Epidermal melanocyte (primary cell): ENCODE measurements around the gene GALK2.
"Not testable (repeated sequence)": the region's sequence is repeated elsewhere in the genome, so short reads cannot be mapped to it uniquely, and the experiment has no call there.

Experiments used
- DNase-seq: peaks from one replicate; pipeline ENCODE4 v3.0.0; 2011; ENCODE audit warnings: low spot score; ENCODE audit not compliant: insufficient read length

Gene GALK2

DNA sequence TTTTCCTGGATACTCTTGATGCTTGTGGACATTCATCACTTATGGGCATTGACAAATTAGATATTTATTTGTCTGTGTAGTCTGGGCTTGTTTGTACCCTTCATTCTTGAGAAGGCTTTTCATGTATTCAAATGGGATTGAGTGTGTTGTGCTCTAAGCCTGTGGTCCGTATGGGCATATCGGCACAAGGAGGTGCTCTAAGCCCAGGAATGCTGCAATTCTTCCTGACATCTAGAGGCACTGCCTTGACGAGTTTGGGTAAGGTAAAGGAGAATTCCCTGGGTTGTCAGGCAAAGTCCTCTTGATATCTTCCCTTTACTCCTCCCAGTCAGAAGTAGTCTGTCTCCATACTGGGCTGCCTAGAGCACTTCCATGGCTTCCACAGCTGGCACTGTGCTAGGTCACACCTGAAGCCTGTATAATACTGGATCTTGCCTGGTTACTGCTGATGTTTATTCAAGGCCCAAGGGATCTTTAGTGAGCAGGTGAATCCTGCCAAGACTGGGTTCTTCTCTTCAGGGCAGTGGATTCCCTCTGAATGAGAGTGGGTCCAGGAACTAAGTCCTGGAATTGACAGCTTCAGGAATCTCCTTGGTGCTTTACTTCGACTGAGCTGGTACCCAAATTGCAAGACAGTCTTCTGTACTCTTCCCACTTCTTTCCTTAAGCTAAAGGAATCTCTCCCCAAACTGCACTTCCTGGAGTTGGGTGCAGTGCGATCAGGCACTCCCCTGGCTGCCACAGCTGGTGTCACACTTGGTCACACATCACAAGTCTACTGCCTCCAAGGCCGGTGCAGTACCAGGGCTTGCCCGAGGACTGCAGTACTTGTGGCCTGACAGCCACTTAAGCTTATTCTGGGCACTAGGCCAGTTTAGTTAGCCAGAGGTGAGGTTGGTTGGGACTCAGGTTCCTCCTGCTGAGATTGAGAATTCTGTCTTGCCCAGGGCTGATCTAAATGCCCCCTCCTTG lies 46.0 kb downstream of the GALK2 start:
- DNase-seq: no peak

DNA sequence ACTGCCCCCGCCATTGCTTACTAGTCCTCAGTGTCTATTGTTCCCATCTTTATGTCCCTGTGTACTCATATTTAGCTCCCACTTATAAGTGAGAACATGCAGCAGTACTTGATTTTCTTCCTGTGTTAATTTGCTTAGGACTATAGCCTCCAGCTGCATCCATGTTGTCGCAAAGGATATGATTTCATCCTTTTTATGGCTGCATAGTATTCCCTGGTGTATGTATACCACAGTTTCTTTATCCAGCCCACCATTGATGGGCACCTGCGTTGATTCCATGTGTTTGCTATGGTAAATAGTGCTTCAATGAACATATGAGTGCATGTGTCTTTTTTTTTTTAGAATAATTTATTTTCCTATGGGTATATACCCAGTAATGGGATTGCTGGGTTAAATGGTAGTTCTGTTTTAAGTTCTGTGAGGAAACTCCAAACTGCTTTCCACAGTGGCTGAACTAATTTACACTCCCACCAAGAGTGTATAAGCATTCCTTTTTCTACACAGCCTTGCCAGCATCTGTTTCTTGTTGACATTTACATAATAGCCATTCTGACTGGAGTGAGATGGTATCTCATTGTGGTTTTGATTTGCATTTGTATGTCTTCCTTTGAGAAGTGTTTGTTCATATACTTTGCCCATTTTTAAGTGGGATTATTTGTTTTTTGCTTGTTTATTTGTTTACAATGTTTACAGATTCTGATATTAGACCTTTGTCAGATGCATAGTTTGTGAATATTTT lies 53.7 kb downstream of the GALK2 start:
- DNase-seq: no peak

DNA sequence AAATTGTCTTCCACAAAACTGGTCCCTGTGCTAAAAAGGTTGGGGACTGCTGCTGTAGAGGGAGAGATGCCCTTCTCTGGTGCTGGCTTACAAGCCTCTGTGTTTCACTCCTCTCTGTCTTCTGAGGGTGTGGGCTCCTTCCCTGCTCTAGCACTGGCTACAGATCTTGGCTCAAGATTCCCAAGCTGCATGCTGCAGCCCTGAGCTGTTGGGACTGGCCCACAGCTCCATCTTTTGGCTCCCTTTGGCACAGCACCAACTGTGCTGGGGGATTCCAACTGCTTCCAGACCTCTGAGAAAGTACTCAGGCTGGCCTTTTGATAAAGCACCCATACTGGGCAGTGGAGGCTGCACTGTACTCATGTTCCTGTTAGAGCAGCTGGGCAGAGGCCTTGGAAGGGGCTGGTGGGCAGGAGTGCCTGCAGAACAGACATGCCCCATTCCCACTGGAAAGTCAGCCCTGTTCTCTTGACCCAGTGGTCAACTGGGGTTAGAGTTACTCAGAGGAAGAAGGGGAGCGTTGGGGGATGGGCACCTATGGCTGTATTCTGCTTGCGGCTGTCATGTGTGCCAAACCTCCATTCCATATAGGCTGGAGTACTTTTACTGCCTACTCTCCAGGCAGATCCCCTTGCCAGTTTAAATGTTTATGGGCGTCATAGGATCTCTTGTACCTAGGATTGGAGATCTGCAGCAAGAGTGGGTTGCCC lies 55.7 kb downstream of the GALK2 start:
- no peak for DNase-seq

DNA sequence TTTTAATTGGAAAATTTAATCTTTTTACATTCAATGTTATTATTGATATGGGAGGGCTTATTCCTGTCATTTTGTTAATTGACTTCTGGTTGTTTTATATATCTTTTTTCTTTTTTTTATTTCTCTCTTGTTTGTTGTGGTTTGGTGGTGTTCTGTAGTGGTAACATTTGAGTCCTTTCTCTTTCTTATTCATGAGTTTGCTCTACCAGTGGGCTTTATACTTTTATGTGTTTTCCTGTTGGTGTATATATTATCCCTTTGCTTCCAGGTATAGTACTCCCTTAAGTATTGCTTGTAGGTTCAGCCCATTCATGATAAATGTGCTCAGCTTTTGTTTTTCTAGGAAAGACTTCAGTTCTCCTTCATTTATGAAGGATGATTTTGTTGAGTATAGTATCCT lies 57.6 kb downstream of the GALK2 start:
- no peak for DNase-seq

DNA sequence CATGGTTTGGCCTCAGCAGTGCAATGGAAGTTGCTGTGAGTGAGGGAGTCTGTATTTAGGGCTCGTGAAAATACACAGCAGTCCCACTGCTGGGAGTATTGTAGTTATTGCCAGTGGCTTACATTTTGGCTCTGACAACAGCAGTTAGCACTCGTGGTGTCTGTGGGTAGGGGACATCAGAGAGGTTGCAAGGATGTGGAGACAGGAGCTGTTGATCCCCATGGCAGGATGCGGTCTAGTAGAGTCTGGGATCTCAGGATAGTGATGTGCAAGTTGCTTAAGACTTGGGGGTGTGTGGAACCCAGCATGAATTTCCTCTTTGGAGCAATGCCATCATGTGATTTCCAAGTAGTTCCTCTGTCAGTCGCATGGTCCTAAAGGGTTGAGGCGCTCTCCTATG lies 59.9 kb downstream of the GALK2 start:
- no peak for DNase-seq

DNA sequence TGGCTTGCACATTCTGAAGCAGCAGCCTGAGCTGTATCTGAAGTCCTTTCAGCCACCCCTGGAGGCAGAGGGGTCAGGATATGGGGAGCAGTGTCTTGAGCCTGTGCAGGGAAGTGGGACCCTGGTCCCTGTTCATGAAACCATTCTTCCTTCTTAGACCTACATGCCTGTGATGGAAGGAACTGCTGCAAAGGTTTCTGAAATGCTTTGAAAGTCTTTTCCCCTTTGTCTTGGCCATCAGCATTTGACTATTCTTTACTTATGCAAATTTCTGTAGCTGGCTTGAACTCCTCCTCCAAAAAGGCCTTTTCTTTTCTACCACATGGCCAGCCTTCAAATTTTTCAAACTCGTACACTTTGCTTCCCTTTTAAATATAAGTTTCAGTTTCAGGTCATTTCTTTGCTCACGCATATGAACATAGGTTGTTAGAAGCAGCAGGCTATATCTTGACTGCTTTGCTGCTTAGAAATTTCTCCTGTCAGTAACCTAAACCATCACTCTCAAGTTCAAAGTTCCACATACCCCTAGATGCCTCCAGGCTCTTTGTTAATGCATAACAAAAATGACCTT lies 62.3 kb downstream of the GALK2 start:
- no peak for DNase-seq

DNA sequence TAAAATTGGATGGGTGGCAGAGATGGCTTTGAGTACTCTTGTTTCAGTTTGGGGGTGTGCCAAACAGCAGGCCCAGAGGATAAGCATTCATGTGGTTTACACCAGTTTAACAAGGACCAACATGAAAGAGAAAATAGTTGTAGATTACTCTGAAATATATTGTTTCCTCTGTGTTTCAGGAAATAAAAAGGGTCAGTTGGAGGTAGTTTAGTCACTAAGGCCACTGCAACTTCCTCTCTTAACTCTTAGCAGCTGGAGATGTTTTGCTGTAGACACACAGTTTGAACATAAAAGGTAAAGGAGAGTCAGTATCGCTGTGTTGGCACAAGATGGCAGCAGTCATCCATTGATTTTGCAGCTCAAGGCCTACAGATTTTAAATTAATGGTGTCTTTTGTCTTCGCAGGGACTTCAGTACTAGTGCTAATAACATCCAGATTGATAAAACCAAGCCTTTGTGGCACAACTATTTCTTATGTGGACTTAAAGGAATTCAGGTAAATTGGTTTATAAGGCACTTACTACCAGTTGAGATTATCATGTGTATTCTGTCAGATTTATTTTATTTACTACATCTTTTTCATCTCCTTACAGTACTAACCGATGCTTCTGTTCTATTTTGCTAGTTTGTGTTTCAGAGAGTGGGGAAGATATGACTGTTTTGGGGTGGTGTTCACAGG lies 65.5 kb downstream of the GALK2 start:
- peak; percentile 43 for DNase-seq

DNA sequence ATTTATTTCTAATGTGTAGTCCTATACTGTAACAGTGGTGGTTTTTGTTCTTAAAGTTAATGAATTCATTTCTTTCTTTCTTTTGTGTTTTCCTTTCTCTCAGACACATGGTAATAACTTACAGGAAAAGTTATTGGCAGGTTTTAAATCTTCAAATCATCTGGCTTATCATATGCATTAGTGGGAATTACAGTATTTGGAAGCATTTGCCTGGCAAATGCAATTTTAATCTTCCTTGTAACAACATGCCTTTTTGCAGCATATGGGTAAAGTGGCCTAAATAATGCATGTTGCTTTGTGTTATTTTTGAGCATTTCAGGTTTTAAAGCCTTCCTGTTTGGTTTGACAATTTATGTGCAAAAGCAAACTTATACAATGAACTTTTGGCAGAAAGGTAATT lies 66.8 kb downstream of the GALK2 start:
- DNase-seq: no peak

DNA sequence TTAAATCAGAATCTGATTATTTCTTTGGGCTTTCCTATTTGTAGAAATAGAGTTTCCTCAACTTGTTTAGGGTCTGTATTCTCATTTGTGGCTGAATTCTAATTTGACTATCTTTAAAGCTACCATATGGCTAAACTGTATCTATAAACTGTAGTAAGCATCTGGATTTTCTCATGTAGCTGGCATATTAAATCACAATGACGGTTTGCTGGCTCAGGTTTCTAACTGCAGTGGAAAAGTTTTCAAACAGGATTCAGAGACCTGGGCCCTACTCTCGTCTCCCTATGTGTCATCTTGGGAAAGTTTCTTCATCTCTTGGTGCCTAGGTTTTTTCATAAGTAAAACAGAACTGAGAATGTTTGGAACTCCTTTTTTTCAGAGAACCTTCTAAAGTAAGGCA lies 68.3 kb downstream of the GALK2 start:
- DNase-seq: no peak

DNA sequence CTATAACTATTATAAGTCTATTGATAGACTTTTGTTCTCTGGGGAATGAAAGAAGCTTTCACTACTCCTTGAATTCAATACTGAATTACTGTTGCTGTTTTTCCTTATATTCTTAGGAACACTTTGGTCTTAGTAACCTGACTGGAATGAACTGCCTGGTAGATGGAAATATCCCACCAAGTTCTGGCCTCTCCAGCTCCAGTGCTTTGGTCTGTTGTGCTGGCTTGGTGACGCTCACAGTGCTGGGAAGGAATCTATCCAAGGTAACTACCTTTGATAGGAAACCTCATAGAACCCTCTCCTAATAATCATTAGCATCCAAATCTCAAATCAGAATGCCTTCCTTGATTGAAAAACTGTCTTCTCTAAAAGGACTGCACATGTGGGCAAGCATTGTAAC lies 69.1 kb downstream of the GALK2 start:
- DNase-seq: no peak

DNA sequence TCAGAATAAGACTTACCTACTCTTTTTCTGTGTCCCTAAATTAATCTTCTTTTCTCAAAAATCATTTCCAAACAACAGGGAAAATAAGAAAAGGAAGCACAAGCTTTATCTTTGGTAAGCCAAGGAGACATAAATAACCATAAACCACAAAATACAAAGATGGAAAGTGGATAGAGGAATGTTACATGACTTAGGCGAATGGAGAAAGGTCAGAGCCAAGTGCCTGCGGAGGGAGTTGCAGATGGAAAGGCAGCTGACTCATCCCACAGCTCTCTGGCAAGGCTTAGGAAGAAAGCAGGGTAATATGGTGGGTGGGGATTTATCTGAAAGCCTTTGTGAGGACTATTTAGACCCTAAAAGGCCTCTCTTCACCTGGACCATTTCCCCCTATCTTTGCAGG lies 72.8 kb downstream of the GALK2 start:
- peak; percentile 21 for DNase-seq

DNA sequence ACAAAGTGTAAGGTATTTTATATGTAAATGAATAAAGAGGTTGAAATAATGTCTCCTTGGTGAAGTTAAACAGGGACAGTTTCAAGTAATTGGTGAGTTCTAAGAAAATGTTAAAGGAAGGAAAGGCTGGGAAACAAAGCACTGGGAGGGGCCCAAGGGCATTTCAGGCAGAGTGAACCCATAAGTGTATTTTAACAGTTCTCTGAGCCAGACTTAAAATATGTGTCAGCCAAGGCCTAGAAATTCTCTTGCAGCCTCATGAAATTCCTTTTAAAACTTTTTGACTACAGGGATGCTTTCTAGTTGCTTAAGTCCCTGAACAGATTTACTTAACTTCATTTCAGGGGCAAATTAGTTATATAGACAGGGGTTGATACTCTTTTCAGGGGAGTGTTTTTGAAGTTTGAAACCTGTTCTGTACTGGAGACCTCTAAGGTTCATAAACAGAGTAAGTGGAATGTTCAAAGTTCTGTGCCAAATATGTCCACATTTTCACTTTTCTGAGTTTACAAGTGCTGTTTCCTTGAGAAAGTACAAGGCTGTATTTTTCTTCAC lies 77.6 kb downstream of the GALK2 start:
- DNase-seq: no peak

DNA sequence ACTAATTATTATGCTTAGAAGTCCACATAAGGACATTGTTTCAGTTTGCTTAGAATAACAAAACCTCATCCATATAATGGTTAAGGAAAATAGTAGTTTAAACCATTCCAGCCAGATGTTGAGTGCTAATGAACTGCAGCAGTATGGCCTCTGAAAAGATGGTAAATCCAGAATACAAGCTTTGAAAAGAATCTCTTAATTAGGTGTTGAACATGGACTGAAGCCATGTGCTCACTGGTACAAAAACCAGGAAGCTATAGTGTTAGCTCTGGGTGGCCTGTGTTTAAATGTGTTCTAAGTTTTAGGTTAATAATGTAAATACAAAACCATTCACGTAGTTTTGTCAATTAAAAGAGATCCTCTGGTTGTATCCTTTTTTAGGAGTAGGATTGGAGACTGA lies 78.2 kb downstream of the GALK2 start:
- DNase-seq: no peak

DNA sequence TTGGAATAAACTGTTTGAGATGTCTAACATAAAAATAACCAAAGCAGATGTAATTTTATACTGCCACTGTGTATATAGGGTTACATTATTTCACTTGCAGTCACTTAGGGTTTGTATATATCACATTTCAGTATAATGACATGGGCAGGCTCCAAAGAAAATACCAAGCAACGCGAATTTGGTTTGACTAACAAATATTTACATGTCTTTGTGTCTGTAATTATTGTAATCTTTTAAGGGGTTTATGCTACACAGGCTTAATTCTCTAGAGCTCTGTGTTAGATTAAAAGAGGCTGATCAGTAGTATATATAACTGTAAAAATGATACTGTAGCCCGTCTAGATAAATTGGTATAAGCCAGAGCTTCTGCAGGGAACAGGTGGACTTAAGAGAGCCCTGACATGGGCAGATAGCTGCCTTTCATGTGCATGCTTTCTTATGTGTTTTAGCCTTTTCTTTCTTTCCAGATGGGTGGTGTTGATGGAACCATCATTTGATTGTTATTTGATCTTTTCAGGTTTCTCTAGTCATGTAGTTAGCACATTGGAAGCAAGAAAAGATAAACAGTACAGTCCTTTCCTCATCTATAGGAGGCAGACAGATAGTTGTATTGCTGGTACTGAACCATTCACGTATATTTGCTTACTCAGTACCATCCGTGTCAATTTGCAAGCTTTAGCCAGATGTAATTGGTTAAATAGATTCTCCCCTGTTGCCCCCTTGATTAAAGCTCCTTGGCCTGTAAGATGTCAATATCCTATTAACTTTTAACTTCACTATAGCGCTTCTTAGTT lies 86.1 kb downstream of the GALK2 start:
- DNase-seq: no peak

DNA sequence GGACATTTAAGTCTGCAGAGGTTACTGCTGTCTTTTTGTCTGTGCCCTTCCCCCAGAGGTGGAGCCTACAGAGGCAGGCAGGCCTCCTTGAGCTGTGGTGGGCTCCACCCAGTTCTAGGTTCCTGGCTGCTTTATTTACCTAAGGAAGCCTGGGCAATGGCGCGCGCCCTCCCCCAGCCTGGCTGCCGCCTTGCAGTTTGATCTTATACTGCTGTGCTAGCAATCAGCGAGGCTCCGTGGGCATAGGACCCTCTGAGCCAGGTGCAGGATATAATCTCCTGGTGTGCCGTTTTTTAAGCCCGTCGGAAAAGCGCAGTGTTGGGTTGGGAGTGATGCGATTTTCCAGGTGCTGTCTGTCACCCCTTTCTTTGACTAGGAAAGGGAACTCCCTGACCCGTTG lies 95.1 kb downstream of the GALK2 start:
- DNase-seq: not testable (repeated sequence)

DNA sequence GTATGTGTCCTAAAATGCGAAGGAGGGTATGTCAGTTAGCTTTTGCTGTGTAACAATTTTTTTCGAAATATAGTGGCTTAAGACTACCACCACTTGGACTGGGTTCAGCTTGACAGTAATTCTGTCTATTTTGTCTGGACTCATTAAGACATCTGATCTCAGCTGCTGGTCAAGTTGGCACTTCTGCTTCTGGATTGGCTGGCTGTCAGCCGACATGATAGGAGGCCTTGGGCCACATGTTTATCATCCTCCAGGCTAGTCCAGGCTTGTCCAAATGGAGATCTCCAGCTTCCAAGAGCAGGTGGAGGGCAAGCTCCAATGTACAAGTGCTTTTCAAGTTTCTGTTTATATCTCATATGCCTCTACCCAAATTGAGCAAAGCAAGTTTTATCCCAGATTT lies 95.9 kb downstream of the GALK2 start:
- no peak for DNase-seq

DNA sequence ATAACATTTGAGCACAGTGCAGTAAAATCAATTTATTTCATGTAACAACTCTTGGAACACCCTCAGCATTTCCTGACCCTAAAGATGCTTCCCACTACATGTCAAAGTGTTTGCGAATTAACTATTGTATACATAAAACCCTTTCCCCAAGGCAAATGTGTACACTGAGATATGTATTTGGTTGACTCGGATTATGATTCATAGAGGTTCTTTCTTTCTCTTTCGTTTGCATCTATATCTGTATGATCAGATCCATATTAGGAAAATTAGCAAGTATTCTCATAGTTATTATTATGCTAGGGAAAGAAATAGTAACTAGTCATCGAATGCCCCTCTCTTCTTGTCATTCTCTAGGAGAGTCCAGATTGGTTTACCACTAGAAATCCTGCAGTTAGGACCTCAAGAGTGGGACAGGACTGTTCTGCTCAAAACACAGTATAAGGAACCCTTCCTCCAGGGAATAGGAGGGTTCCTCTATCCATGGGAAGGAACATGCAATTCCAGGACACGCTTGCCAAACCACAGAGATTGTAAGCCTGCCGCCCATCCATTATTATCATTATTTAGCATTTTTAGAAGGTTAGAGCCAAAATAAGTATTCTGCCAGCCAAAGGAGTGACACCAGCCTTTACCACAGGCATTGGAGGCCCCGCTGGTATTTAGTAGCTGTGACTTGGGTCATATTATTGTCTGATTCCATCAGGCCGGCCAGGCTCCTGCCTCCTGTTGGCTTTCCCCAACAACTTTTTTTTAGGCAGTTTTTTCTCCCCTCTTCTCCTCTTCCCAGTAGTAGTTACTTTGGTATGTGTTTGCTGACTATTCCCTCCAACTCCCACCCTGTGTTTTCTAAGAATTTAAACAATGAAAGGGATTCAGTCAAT lies 100.7 kb downstream of the GALK2 start:
- no peak for DNase-seq

DNA sequence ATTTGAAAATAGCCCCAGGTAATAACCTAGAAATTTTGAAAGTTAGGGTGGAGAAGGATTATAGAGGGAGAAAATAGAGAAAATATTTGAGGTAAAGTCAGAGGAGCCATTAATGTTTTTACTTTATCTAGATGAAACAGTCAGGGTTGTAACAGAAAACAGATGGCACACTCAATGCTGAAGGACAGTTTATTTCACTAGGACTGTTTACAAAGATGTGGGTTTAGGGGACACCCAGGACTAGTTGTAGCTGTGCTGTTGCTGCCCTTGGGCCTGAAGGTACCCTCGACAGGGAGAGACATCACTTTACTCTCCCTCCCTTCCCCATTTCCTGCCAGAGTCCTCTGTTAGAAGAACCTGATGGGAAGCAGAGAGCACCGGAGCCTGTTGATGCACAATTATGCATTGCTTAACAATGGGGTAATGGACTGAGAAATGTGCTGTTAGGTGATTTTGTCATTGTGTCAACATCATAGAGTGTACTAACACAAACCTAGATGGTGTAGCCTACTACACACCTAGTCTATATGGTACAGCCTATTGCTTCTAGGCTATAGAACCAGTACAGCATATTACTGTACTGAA lies 103.8 kb downstream of the GALK2 start:
- DNase-seq: no peak

DNA sequence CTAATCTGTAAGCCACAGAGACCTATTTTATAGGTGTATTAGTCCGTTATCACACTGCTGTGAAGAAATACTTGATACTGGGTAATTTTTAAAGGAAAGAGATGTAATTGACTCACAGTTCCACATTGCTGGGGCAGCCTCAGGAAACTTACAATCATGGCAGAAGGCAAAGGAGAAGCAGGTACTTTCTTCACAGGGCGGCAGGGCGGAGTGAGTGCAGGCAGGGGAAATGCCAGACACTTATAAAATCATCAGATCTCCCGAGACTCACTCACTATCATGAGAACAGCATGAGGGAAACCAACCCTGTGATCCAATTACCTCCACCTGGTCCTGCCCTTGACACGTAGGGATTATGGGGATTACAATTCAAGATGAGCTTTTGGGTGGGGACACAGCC lies 108.7 kb downstream of the GALK2 start:
- no peak for DNase-seq
